ENCODE results near the gene ESPN. TPM values are rescaled to one million over a fixed set of nuclear protein-coding genes. Genes with fewer than 3 reads are reported as not detected.

ESPN gene
- total and polyA plus RNA-seq, 10 of the 15 experiments (the other 5 are each of a cell fraction or from before 2014, with no cell fraction given) = 0.18 to 0.71 (median 0.59) TPM; not detected in 7

GRCh38 chr1:6393400-6394187 is 31.0 kb upstream of the ESPN start, which contains the start of gene ACOT7 (continued):
- TF ChIP-seq TBL1XR1 (IDR thresholded peaks at IDR 0.05; ENCODE audit: low read depth, low read length) = no peak
- no peak for TF ChIP-seq ZBTB11 (CRISPR knock-in tag; IDR thresholded peaks at IDR 0.05)
- no peak for TF ChIP-seq HCFC1 (IDR thresholded peaks at IDR 0.05; ENCODE audit: low read length)
- TF ChIP-seq HDGF (IDR thresholded peaks at IDR 0.05) = no peak
- TF ChIP-seq JUNB (IDR thresholded peaks at IDR 0.05) = no peak
- TF ChIP-seq E2F8 (IDR thresholded peaks at IDR 0.05; ENCODE audit: low read depth, partially characterized antibody) = no peak
- TF ChIP-seq SMAD1 (IDR thresholded peaks at IDR 0.05; ENCODE audit: low read depth, partially characterized antibody) = no peak
- no peak for TF ChIP-seq MYB (IDR thresholded peaks at IDR 0.05; ENCODE audit: borderline replicate concordance, low read depth, low read length)
- TF ChIP-seq RB1 (IDR thresholded peaks at IDR 0.05; ENCODE audit: borderline replicate concordance) = peak; percentile 72; the same call in 1 of the 2 replicates
- TF ChIP-seq POU2F2 (IDR thresholded peaks at IDR 0.05; ENCODE audit: borderline replicate concordance, low read depth, low read length) = no peak
- TF ChIP-seq TCF7 (IDR thresholded peaks at IDR 0.05; ENCODE audit: borderline replicate concordance) = no peak
- TF ChIP-seq NR2C1 (IDR thresholded peaks at IDR 0.05) = no peak; the same call in 1 of the 2 replicates
- TF ChIP-seq MTA3 (IDR thresholded peaks at IDR 0.05; ENCODE audit: borderline replicate concordance, low read length) = no peak
- TF ChIP-seq POLR2A (IDR thresholded peaks at IDR 0.05; ENCODE audit: low read depth, low read length) = peak; percentile 80
- TF ChIP-seq CEBPB (IDR thresholded peaks at IDR 0.05; ENCODE audit: borderline replicate concordance in 1 of 2, low read depth in 2 of 2, low read length in 2 of 2) = no peak
- peak; percentile 9; the same call in 1 of the 2 replicates for TF ChIP-seq MEF2A (IDR thresholded peaks at IDR 0.05; ENCODE audit: insufficient read depth, low read depth, low read length)
- TF ChIP-seq CUX1 (IDR thresholded peaks at IDR 0.05; ENCODE audit: insufficient replicate concordance, low read depth, low read length) = no peak
- TF ChIP-seq SIN3A (IDR thresholded peaks at IDR 0.05; ENCODE audit: low read depth, low read length) = peak; percentile 60; the same call in 1 of the 2 replicates
- TF ChIP-seq ATF7 (IDR thresholded peaks at IDR 0.05; ENCODE audit: low read depth) = no peak
- peak; percentile 22; the same call in 1 of the 2 replicates for TF ChIP-seq YY1 (IDR thresholded peaks at IDR 0.05; ENCODE audit: low read depth, low read length)

Measured in GM12878 (cell line).